ENCODE measurements around the gene IGSF21.
"Not testable (repeated sequence)": the region's sequence is repeated elsewhere in the genome, so short reads cannot be mapped to it uniquely, and the experiment has no call there.

IGSF21 gene

DNA sequence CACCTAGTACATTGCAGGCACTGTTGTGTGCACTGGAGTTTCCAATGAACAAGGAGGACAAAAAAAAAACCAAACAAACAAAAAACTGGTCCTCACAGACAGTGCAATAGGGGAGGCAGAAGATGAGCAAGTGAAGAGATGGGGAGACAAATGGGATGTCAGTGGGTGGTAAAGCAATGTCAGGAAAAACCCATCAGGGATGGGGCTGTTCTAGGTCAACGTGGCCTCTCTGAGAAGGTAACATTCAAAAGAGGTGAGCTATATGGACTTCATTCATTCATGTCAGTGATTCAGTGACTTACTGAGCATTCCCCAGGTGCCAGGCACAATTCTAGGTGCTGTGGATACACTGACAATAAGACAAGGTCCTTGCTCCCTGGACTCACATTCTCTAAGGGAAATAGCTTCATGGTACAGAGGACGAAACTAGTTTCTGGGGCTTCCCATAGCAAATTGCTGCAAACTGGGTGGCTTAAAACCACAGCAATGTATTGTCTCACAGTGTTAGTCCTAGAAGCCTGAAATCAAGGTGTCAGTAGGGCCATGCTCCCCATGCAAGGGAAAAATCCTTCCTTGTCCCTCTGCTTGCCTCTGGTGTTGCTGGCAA lies 232.7 kb downstream of the IGSF21 start:
- DNase-seq, result no peak

GRCh38 chr1:18340787-18341186 lies 233.2 kb downstream of the IGSF21 start:
- no peak for DNase-seq

- no peak for DNase-seq
These were observed 233.9 kb downstream of the IGSF21 start for GRCh38 chr1:18341291-18342069.

GRCh38 chr1:18342744-18343143 lies 235.1 kb downstream of the IGSF21 start:
- DNase-seq, result no peak

- DNase-seq, result no peak
These were observed 236.0 kb downstream of the IGSF21 start for GRCh38 chr1:18343581-18343980.

GRCh38 chr1:18344755-18345154 lies 237.2 kb downstream of the IGSF21 start:
- DNase-seq, result no peak

GRCh38 chr1:18347559-18347958 lies 240.0 kb downstream of the IGSF21 start:
- no peak for DNase-seq

DNA sequence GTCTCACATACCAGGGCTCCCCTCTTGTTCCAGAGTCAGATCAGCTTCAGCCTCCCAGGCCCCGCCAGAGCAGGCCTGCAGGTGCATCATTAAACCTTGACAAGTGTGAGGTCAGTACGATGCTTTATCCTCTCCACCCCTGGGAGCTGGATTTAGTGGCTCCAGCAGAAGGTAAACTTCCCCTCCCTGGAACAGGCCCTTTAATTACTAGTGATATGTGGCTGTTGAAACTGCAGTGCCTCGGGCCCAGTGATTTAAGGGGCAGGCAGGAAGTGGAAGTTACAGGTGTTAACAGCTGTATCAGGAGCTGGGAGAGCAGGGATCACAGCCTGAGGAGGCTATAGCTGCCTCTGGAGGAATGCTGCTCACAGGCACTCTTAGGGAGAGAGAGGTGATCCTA lies 240.8 kb downstream of the IGSF21 start:
- no peak for DNase-seq

DNA sequence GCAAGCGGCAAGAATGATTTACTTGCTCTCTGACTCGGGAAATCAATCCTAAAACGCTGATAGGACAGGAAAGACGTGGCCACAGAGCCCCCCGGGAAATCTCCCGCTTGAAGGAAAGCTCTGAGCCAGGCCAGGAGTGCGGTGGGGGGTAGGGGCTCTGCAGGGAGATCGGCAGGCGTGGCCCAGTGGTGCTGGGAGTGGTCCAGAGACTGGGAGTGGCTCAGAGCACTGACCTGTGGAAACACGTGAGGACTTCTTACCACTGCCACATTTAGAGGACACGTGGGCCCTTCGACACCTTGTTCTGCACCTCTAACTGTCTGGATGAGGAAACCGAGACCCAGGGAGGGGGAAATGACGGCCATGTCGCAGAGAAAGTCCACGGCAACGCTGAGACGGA lies 243.1 kb downstream of the IGSF21 start:
- DNase-seq, result no peak

GRCh38 chr1:18351735-18352134 lies 244.1 kb downstream of the IGSF21 start:
- DNase-seq, result no peak

GRCh38 chr1:18352636-18353265 lies 245.2 kb downstream of the IGSF21 start:
- no peak for DNase-seq

DNA sequence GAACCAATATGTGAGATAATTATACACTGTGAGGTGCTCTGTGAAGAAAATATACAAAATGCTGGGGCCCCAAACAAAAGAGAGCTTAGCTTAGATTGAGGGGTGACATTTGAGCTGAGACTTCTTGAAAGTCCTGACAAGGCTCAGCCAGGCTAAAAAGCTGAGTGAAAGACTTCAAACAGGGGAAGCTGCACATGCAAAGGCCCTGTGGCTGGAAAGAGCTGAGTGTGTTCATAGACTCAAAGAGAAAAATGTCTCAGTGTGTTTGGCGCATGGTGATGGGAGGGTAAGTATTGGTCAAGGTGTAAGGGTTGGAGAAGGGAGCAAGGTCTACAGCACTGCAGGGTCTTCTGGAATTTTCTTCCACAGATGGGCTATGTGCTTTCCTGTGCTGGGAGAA lies 245.9 kb downstream of the IGSF21 start:
- no peak for DNase-seq

DNA sequence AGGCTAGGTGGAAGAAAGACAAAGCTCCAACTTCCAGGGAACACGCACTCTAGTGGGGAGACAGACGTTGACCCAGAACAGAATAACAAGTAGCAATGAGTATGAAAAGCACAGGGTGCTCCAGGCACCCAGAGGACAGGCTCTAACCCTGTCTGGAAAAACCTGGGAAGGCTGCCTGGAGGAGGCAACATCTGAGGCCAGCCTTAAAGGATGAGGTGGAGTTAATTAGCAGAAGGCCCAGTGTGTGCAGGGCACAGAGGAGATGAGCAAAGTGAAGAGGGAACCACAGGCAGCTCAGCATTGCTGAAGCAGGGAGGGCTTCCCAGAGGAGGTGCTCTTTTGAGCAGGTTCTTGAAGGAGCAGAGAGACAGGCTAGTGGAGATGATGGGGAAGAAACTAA lies 246.4 kb downstream of the IGSF21 start:
- DNase-seq, result no peak

DNA sequence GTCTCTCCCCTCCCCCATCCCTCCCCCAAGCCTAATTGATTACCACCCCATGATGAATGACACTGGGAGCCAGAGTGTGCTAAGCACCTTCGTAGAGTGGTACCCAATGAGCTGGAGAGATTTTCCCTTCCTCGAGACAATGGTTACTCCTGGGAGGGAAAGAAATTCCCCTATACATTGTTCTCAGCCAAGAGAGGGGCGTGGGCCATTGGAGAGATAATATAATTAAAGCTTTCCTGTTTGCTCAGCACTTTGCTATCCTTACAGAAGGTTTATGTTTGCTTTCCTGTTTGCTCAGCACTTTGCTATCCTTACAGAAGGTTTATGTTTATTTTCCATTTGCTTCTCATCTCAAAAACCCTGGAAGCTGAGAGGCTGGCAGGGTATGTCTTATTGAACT lies 247.0 kb downstream of the IGSF21 start:
- no peak for DNase-seq

GRCh38 chr1:18357622-18358230 lies 250.1 kb downstream of the IGSF21 start:
- DNase-seq, result no peak

DNA sequence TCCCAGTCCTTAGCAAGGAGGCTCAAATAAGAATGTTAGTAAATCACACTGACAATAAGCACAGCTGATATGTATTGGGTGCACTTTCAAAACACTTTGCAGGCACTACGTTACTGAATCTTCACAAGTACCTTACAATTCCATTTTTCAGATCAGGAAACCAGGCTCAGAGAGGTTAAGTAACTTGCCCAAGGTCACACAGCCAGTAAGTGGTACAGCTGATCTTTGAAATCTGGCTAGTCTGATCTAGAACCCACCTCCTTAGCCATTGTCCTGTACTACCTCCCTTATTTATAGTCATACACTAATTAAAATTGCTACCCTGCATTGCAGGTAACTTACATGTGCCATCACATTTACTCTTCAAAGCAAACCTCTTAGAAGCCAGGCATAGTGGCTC lies 251.0 kb downstream of the IGSF21 start:
- DNase-seq, result no peak

GRCh38 chr1:18360251-18360650 lies 252.7 kb downstream of the IGSF21 start:
- no peak for DNase-seq

DNA sequence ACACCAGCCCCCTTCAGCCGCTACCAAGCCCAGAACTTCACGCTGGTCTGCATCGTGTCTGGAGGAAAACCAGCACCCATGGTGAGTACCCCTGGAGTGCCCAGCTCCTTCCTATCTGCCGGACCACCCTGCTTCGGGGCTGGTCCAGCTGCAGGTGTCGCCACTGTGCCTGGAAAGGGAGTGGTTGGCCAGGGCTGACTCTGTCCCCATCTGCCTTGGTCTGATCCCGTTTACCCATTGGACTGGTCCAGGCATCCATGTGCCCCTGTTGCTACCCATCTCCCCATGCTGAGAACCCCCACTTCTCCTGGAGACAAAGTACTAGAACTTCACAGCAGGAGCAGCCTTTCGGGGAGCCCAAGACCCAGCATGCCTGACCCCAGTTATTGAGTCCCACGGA lies 254.6 kb downstream of the IGSF21 start:
- DNase-seq, result no peak

- no peak for DNase-seq
These were observed 255.8 kb downstream of the IGSF21 start for GRCh38 chr1:18363436-18363835.

GRCh38 chr1:18365099-18365705 lies 257.6 kb downstream of the IGSF21 start:
- no peak for DNase-seq

DNA sequence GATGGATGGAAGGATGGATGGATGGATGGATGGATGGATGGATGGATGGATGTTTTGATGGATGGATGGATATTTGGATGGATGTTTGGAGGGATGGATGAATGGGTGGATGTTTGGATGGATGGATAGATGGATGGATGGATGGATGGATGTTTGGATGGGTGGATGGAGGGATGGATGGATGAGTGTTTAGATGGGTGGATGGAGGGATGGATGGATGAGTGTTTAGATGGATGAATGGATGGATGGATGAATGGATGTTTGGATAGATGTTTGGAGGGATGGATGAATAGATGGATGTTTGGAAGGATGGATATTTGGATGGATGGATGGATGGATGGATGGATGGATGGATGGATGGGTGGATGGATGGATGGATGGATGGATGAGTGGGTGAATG lies 264.9 kb downstream of the IGSF21 start:
- not testable (repeated sequence) for DNase-seq

DNA sequence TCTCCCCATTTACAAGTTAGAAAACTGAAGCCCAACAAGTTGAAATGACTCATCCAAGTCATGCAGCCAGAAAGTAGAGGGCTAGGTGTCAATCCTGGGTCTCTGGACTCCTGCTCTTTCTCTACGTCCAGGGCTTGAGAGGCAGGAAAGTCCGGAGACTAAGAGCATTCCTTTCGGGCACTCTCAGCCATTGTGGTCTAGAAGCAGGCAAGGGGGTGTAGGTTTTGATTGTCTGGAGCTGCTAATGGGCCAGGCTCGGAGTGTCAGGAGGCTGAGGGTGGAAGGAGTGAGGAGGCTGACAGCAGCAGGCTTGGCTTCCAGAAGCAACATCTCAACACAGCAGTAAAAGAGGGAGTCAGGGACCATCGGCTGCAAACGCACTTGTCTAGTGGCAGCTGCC lies 265.6 kb downstream of the IGSF21 start:
- no peak for DNase-seq

DNA sequence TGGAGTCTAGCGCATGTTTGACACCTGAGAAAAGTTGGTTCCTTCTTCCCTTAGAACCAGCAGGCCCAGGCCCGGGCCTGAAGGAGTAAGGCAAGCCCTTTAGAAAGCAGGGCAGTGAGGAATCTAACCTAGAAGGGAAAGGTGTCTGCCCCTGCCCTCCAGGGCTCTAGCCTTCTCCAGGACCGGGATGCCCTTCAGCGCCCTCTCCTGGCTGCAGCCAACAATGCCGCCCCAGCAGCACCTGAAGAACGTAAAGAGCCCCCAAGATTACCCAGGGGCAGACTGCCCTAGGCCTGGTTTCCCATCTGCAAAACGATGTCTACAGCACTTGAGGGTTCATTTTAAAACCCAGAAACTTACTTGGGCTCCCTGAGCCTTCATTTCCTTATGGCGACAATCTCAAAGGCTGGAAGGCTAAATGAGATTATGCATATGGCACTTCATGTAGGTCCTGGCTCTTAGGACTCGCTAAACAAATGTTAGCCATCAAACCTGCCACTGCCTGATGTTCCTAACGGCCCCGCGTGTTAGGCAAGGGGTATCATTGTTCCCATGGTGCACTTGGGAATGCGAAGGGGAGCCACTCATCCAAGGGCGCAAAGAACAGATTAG lies 266.4 kb downstream of the IGSF21 start:
- no peak for DNase-seq
